NK-92 (cell line): ENCODE results near the gene UBR3.
"Not testable (repeated sequence)": the region's sequence is repeated elsewhere in the genome, so short reads cannot be mapped to it uniquely, and the experiment has no call there.

Experiments used
- DNase-seq: peaks from one replicate; lab custom pipeline; 2025; ENCODE audit not compliant: unreplicated experiment; lab: John Stamatoyannopoulos, UW

Gene UBR3, protein sequence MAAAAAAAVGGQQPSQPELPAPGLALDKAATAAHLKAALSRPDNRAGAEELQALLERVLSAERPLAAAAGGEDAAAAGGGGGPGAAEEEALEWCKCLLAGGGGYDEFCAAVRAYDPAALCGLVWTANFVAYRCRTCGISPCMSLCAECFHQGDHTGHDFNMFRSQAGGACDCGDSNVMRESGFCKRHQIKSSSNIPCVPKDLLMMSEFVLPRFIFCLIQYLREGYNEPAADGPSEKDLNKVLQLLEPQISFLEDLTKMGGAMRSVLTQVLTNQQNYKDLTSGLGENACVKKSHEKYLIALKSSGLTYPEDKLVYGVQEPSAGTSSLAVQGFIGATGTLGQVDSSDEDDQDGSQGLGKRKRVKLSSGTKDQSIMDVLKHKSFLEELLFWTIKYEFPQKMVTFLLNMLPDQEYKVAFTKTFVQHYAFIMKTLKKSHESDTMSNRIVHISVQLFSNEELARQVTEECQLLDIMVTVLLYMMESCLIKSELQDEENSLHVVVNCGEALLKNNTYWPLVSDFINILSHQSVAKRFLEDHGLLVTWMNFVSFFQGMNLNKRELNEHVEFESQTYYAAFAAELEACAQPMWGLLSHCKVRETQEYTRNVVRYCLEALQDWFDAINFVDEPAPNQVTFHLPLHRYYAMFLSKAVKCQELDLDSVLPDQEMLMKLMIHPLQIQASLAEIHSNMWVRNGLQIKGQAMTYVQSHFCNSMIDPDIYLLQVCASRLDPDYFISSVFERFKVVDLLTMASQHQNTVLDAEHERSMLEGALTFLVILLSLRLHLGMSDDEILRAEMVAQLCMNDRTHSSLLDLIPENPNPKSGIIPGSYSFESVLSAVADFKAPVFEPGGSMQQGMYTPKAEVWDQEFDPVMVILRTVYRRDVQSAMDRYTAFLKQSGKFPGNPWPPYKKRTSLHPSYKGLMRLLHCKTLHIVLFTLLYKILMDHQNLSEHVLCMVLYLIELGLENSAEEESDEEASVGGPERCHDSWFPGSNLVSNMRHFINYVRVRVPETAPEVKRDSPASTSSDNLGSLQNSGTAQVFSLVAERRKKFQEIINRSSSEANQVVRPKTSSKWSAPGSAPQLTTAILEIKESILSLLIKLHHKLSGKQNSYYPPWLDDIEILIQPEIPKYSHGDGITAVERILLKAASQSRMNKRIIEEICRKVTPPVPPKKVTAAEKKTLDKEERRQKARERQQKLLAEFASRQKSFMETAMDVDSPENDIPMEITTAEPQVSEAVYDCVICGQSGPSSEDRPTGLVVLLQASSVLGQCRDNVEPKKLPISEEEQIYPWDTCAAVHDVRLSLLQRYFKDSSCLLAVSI (N-terminal part only)

DNA sequence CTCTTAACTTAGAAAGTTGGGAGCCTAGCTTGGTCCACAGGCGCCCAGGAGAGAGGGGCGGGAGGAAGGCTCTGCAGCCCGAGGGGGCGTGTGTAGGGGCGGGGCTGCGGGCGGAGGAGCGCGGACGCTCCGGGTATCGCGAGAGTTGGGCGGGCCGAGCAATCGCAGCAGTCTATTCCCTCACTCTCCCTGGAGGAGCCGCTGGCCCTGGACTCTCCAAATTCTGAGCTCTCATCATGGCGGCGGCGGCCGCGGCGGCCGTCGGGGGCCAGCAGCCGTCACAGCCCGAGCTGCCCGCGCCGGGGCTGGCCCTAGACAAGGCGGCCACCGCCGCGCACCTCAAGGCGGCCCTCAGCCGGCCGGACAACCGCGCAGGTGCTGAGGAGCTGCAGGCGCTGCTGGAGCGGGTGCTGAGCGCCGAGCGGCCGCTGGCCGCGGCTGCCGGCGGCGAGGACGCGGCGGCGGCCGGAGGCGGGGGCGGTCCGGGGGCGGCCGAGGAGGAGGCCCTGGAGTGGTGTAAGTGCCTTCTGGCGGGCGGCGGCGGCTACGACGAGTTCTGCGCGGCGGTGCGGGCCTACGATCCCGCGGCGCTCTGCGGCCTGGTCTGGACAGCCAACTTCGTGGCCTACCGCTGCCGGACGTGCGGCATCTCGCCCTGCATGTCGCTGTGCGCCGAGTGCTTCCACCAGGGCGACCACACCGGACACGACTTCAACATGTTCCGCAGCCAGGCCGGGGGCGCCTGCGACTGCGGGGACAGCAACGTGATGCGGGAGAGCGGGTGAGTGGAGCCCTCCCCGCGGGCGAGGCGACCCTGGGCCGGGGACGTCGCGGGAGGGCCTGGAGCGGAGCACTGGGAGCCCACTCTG is at the start of gene UBR3:
Gene UBR3 (plus strand): TSS at position 183 of the 869 bp plus-strand sequence. CDS start 54 bp downstream, at position 237.
- peak; percentile 32 for DNase-seq

DNA sequence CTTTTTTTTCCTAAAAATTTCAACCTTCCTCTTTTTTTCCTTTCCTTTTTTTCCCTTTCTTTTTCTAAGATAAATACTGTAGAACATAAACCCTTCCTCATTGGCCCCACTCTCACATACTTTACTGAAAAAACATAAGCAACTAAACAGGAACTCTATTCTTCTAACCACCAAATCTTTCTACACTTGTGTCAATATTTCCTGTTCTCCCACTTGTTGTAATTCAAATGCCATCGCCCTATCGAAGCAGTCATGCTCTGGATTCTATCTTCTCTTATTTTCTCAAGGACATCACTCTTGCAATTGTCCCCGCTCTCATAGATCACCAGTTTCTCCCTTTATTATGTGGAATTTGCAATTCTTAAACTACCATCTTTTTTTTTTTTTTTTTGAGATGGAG is 48.8 kb upstream of the UBR3 start:
- no peak for DNase-seq

DNA sequence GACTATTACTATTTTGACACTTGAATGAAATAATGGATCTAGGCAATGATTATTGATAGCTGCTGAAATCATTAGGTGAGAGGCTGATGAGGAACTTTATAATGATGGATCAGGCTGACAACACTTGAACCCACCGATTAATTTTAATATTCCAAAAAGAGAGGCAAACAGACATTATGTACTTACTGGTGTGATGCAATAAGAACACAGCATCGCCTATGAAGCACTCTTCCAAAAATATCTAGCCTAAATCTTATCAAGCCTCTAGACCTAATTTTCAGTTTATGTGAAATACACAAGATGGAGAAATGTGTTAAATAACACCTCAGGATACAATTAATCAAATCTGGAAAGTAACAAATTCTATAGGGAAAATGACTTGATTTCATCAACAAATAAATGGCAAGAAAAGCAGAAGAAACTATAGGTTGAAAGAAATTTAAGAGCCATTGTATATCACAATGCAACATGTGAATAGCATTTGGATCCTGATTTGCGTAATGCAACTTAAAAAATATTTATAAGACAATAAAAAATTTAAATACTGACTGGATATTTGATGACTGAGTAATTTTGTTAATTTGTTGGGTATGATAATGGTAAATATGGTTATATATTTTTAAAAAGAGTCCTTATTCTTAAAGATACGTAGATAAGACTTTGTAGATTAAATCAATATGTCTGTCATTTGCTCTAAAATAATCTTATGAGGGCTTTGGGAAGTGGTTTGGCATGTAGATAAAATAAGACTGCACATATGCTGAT is 45.8 kb upstream of the UBR3 start:
- DNase-seq, result no peak

DNA sequence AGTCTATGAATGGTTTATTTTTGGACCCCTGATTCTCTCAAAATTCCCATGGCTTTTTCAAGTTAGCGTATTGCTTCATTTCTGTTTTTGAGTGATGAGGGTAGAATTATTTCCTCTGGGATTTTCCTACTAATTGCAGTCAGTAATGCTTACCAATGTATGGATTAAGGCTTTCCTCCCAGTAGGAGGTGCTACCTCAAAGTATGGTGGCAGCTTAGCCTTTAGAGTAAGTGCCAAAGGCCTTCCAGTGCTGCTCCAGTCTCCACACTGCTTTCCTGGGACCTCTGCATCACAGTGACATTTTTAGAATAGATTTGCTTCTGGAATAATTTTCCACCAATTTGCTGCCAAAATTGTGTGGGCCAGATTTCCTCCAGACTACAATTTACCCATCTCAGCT is 44.7 kb upstream of the UBR3 start:
- no peak for DNase-seq

DNA sequence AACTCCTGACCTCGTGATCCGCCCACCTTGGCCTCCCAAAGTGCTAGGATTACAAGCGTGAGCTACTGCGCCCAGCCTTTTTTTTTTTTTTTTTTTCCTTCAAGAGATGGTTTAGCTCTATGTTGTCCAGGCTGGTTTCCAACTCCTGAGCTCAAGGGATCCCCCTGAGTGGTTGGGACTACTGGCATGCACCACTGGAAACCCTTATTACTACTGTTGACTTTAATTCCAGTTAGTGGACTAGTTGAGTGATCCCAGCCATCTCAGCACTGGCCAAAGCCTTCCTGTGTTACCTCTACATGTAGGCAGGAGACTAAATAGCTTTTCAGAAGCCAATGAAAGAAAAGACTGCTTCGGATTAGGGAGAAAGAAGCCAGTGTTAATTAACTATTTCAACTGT is 36.7 kb upstream of the UBR3 start:
- no peak for DNase-seq

DNA sequence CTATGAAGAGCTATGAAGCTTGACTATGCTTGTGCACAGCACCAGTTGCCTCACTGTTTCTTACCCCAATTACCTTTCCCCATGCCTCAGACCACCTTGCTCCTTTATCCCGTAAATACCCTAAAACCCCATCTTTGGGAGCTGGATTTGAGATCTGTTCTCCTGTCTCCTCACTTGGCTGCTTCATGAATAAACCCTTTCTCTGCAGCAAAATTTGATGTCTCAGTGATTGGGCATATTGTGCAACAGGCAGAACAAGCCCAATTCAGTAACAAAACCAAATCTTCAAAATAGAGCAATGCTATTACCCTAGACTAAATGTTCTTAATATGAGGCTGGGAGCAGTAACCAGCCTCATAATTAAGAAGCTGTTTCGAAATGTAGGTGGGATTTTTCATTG is 32.1 kb upstream of the UBR3 start:
- no peak for DNase-seq

DNA sequence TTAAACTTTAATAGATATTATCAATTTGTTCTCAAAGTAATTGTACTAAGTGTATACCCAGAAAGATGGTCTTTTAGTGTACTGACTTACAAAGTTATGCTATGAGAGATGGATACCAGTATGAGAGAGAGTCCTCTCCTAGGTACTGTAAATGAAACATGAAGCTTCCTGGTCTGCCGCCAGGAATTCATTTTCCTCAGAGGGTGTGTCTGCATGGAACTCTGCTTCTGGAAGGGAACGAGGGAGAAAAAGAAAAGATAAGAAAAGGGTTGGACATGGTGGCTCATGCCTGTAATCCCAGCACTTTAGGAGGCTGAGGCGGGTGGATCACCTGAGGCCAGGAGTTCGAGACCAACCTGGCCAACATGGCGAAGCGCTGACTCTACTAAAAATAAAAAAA is 30.8 kb upstream of the UBR3 start:
- no peak for DNase-seq

DNA sequence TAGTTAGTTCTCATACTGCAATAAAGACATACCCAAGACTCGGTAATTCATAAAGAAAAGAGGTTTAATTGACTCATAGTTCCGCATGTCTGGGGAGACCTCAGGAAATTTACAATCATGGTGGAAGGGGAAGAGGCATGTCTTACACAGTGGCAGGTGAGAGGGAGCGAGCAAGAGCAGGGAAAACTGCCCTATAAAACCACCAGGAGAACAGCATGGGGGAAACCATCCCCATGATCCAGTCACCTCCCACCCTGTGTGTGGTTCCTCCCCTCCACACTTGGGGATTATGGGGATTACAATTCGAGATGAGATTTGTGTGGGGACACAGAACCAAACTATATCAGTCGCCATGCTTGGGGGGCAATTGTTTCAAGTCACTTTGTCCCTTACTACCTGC is 29.7 kb upstream of the UBR3 start:
- DNase-seq, result no peak

DNA sequence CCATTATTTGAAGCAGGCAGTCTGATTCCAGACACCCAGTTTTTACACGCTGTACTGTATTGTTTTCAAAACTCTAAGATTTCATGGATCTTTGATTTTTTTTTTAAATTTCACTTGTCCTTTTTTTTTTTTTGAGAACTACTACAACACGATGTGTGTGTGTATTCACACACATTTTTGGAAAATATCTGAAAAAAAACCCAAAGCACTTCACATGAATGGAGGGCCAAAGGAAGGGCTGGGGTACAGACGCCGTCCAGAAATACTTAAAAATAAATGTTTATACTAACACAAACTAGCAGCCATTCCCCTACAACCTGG is 28.9 kb upstream of the UBR3 start:
- no peak for DNase-seq

DNA sequence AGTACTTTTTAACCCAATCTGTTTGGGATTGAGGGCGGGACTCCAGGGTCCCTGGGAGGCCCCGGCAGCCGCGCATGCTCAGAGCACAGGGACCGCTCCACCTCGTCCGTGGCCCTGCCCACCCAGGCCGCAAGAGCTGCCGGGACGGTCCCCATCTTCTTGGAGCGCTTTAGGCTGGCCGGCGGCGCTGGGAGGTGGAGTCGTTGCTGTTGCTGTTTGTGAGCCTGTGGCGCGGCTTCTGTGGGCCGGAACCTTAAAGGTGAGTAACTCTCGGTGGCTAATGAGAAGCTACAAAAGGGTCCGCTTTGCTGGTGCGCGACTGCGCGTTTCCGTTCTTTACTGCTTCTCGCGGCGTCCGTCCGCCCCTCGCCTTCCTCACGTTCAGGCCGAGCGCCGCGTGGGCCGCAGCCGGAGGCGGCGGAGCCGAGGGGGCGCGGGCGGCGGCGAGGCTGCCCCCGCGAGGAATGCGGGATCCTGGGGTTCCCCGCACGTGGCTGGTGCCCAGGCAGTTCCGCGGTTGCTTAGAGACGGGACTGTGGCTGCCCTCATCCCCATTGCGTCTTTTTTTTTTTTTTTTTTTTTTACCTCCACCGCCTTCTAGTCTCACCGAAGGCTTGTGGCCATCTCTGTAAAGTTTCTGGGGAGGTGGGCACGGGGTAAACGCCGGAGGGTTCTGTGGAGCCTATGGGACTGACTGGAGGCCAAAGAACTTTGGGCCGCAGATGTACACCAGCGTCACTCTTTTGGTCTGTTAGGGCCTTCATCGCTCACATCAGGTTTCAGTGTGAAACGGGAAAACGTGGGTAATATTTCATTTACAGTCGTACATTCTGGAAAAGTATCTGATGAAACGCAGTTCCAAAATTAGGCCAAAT is 28.3 kb upstream of the UBR3 start, which contains the start of gene SSB:
Gene SSB (plus strand): TSS at position 154 of the 875 bp plus-strand sequence. CDS start 2,090 bp downstream, outside the sequence.
- DNase-seq, result peak; percentile 50

DNA sequence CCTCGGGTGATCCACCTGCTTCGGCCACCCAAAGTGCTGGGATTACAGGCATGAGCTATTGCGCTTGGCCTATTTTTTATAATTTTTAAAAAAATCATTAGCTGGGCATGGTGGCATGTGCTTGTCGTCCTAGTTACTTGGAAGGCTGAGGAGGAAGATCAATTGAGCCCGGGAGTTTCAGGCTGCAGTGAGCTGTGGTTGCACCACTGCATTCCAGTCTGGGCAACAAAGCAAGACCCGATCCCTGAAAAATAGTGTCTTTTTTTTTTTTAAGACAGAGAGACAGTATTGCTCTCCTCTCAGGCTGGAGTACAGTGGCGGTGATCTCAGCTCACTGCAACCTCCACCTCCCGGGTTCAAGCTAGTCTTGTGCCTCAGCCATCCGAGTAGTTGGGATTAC is 23.8 kb upstream of the UBR3 start:
- no peak for DNase-seq

DNA sequence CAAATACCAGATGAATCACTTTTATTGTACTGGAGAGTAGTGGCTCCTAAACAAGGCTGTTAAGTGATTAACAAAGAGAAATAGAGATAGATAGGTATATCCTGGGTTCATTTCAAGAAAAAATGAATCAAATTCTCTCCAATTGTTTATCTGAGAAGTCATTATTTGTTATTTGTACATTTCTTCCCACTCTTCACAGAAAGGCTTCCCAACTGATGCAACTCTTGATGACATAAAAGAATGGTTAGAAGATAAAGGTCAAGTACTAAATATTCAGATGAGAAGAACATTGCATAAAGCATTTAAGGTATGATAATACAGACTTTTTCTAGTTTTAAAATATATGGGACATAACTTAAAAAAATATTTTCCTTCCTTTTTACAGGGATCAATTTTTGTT is 20.7 kb upstream of the UBR3 start:
- DNase-seq, result no peak

DNA sequence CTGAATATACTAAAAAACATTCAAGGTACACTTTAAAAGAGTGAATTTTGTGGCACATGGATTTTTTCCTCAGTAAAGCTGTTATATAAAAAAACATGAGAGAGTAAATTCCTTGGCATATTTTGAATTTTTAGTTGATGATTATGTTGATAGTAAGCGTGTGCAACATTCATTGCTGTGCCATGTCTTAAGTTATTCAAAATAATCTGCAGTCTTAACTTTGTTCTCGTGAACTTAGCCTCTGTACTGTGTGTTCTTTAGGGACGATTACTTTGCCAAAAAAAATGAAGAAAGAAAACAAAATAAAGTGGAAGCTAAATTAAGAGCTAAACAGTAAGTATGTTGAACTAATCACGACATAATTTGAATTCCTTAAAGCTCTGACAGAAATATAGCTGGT is 19.0 kb upstream of the UBR3 start:
- no peak for DNase-seq

DNA sequence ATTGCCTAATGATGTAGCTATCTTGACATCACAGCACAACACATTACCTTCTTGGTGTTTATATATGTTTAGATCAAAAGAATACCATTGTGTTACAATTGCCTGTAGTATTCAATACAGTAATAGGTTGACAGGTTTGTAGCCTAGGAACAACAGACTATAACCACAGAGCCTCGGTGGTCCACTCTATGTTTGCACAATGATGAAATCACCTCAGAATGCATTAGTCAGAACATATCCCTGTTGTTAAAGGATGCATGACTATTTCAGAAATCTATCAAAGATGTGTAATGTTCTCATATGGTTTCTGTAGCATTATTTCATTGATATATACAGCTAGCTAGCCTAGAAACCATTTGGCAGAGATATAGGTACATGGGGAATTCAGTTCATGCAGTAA is 11.4 kb upstream of the UBR3 start:
- DNase-seq, result no peak

DNA sequence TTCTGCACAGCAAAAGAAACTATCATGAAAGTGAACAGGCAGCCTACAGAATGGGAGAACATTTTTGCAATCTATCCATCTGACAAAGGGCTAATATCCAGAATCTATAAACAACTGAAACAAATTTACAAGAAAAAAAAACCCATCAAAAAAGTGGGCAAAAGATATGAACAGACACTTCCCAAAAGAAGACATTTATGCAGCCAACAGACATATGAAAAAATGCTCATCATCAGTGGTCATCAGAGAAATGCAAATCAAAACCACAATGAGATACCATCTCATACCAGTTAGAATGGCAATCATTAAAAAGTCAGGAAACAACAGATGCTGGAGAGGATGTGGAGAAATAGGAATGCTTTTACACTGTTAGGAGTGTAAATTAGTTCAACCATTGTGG is 10.3 kb upstream of the UBR3 start:
- DNase-seq, result not testable (repeated sequence)

DNA sequence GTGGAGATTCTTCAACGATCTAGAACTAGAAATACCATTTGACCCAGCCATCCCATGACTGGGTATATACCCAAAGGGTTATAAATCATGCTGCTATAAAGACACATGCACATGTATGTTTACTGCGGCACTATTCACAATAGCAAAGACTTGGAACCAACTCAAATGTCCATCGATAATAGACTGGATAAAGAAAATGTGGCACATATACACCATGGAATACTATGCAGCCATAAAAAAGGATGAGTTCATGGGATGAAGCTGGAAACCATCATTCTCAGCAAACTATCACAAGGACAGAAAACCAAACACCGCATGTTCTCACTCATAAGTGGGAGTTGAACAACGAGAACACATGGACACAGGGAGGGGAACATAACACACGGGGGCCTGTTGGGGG is 9.9 kb upstream of the UBR3 start:
- not testable (repeated sequence) for DNase-seq

DNA sequence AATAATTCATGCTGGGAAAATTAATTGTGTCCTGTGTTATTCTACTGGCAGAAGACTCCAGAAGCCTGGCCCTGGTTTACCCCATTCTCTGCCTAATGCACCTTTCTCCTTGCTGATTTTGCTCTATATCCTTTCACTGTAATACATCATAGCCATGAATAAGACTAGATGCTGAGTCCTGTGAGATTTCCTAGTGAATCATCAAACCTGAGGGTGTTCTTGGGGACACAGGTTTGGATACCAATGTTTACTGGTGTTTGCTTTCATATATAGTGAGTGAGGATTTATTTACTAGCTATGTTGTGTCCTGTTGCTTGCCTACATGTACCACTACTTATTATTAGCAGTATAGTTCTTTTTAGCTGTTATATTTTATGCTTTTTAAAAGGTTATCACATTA is 9.0 kb upstream of the UBR3 start:
- DNase-seq, result no peak

DNA sequence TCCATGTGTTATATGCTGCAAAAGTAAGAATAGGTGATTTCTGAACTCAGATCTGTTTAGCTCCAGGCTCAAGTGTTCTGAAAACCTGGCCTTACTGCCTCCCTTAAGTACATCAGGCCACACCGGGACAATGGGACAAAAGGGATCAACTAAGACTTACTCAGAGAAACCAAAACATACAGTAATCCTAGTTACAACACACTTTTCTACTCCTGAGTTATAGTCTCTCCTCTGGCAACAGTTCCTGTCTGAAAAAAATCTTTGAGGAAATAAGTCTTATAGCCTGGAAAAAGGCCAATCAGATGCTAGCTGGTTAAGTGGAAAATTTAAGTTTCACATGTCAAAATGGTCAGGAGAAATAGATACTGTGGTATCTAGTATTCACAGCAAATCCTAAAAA is 8.1 kb upstream of the UBR3 start:
- no peak for DNase-seq

DNA sequence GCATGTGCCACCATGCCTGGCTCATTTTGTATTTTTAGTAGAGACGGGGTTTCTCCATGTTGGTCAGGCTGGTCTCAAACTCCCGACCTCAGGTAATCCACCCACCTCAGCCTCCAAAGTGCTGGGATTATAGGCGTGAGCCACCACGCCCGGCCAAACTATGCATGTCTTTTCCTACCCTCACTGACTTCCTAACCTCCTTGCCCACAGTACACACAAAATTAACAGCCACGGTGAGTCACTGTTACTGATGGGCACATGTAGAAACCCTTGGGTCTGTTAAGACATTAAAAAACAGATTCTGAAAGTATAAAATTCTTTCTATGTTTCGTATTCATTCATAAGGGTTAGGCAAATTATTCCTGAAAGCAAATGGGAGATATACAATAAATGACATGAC is 7.2 kb upstream of the UBR3 start:
- DNase-seq, result not testable (repeated sequence)
